ENCODE data around the gene INSR.
"Not testable (repeated sequence)": the region's sequence is repeated elsewhere in the genome, so short reads cannot be mapped to it uniquely, and the experiment has no call there.

The INSR gene

GRCh38 chr19:7159105-7159933, 134.9 kb downstream of the INSR start:
- no peak for TF ChIP-seq CTCF (IDR thresholded peaks at IDR 0.05; ENCODE audit: insufficient read depth, low read length, missing control alignments)
- peak; percentile 92 for DNase-seq (ENCODE audit: low read depth, low spot score)
- POLR2A ChIA-PET: no interaction called here
- CTCF ChIA-PET: interaction anchor here (0.7 to 3.8 kb wide), 6 partner anchors 10 to 522 kb away, joined by 3 to 23 read pairs (median 4); partner anchors contain the start of gene TRAPPC5
- H3K4me3 ChIP-seq (ENCODE audit: low read depth, low read length): no peak overlapping the region

GRCh38 chr19:7153022-7153421, 141.2 kb downstream of the INSR start:
- TF ChIP-seq CTCF (IDR thresholded peaks at IDR 0.05; ENCODE audit: insufficient read depth, low read length, missing control alignments): no peak
- POLR2A ChIA-PET: no interaction called here
- no peak overlapping the region for H3K4me3 ChIP-seq (ENCODE audit: low read depth, low read length)
- CTCF ChIA-PET: interaction anchor here (1.2 kb wide), 1 partner anchor 20 kb away, joined by 3 read pairs; no protein-coding TSS in a partner anchor
- no peak for DNase-seq (ENCODE audit: low read depth, low spot score)

- DNase-seq (ENCODE audit: low read depth, low spot score): no peak
- TF ChIP-seq CTCF (IDR thresholded peaks at IDR 0.05; ENCODE audit: insufficient read depth, low read length, missing control alignments): no peak
- no peak overlapping the region for H3K4me3 ChIP-seq (ENCODE audit: low read depth, low read length)
- ChIA-PET CTCF (interaction anchor here (1.9 kb wide), 1 partner anchor 188 kb away, joined by 15 read pairs; no protein-coding TSS in a partner anchor), POLR2A (no interaction called here)
Observed at GRCh38 chr19:7152568-7152967, 141.6 kb downstream of the INSR start.

- ChIA-PET CTCF (interaction anchor here (0.7 to 4.3 kb wide), 14 partner anchors 9 to 499 kb away, joined by 3 to 62 read pairs (median 4); no protein-coding TSS in a partner anchor), POLR2A (no interaction called here)
- DNase-seq (ENCODE audit: low read depth, low spot score): no peak
- TF ChIP-seq CTCF (IDR thresholded peaks at IDR 0.05; ENCODE audit: insufficient read depth, low read length, missing control alignments): no peak
- no peak overlapping the region for H3K4me3 ChIP-seq (ENCODE audit: low read depth, low read length)
Observed at GRCh38 chr19:7149956-7150705, 144.1 kb downstream of the INSR start.

GRCh38 chr19:7147119-7147675, 147.0 kb downstream of the INSR start:
- CTCF ChIA-PET: interaction anchor here (0.6 to 4.3 kb wide), 7 partner anchors 8 to 1157 kb away, joined by 3 to 62 read pairs (median 7); no protein-coding TSS in a partner anchor
- H3K4me3 ChIP-seq (ENCODE audit: low read depth, low read length); DNase-seq (ENCODE audit: low read depth, low spot score); POLR2A ChIA-PET: not testable (repeated sequence)

GRCh38 chr19:7146086-7146485, 148.1 kb downstream of the INSR start:
- DNase-seq (ENCODE audit: low read depth, low spot score); POLR2A ChIA-PET; H3K4me3 ChIP-seq (ENCODE audit: low read depth, low read length): not testable (repeated sequence)
- CTCF ChIA-PET: interaction anchor here (1.1 to 4.3 kb wide), 6 partner anchors 43 to 234 kb away, joined by 5 to 62 read pairs (median 6); no protein-coding TSS in a partner anchor

GRCh38 chr19:7145494-7145893, 148.7 kb downstream of the INSR start:
- no peak for DNase-seq (ENCODE audit: low read depth, low spot score)
- no peak for TF ChIP-seq CTCF (IDR thresholded peaks at IDR 0.05; ENCODE audit: insufficient read depth, low read length, missing control alignments)
- no peak overlapping the region for H3K4me3 ChIP-seq (ENCODE audit: low read depth, low read length)
- CTCF ChIA-PET: interaction anchor here (1.1 to 1.9 kb wide), 4 partner anchors 195 to 234 kb away, joined by 5 to 8 read pairs (median 6); no protein-coding TSS in a partner anchor
- POLR2A ChIA-PET: no interaction called here

Data from AG04449 (cell line).